ENCODE results near the gene RPP14. TPM values are rescaled to one million over a fixed set of nuclear protein-coding genes. Genes with fewer than 3 reads are reported as not detected.

The RPP14 gene
- total RNA-seq, 2 experiments from 2014 or later, result 12.8 to 20.3 TPM

GRCh38 chr3:58258392-58259055 is 47.5 kb upstream of the RPP14 start:
- Histone ChIP-seq H4K20me1 (ENCODE audit: insufficient read depth, low read length) (no peaks in the 10 kb centered on the region), H3K4me3 (ENCODE audit: low read depth, low read length, poor library complexity, severe bottlenecking) (no peak overlapping the region), H3K4me1 (ENCODE audit: insufficient read depth, low read length, poor library complexity, severe bottlenecking) (no peaks in the 10 kb centered on the region), H3K9me3 (ENCODE audit: low read length) (no peaks in the 10 kb centered on the region), H3K27ac (ENCODE audit: low read depth, low read length, poor library complexity, severe bottlenecking) (no peak overlapping the region), H3K9me2 (ENCODE audit: insufficient read depth, low read length) (no peaks in the 10 kb centered on the region), H3K79me2 (ENCODE audit: insufficient read depth, low read depth, low read length) (no peaks in the 10 kb centered on the region), H2AFZ (ENCODE audit: low read length) (no peak overlapping the region), H3K4me2 (ENCODE audit: low read length) (no peak overlapping the region), H3K36me3 (ENCODE audit: insufficient read depth, low read length) (peaks cover 4% of the 10 kb centered on the region; the same call in 1 of the 2 replicates)
- DNase-seq (ENCODE audit: low spot score), result no peak
- no TSS peak for BruUV-seq (replicated peaks)
- POLR2A ChIA-PET, result interaction anchor here (0.5 kb wide), 1 partner anchor 62 kb away, joined by 3 read pairs; no protein-coding TSS in a partner anchor
- TF ChIP-seq CTCF (conservative IDR thresholded peaks at IDR 0.05; ENCODE audit: low read length), result no peak
- TF ChIP-seq EZH2phosphoT487 (IDR thresholded peaks at IDR 0.05; ENCODE audit: borderline replicate concordance, low read depth, low read length), result no peak
- CTCF ChIA-PET (ENCODE audit: unreplicated experiment), result no interaction called here
- intact Hi-C loops (cut with micrococcal nuclease; ENCODE audit: unreplicated experiment), result no loop called here

- H3K9me2 ChIP-seq (ENCODE audit: insufficient read depth, low read length), result no peaks in the 10 kb centered on the region
- H3K36me3 ChIP-seq (ENCODE audit: insufficient read depth, low read length), result peaks cover 4% of the 10 kb centered on the region; the same call in 1 of the 2 replicates
- BruUV-seq (replicated peaks), result no TSS peak
- intact Hi-C loops (cut with micrococcal nuclease; ENCODE audit: unreplicated experiment), result no loop called here
- H3K9me3 ChIP-seq (ENCODE audit: low read length), result no peaks in the 10 kb centered on the region
- TF ChIP-seq EZH2phosphoT487 (IDR thresholded peaks at IDR 0.05; ENCODE audit: borderline replicate concordance, low read depth, low read length), result no peak
- no peak overlapping the region for H3K4me3 ChIP-seq (ENCODE audit: low read depth, low read length, poor library complexity, severe bottlenecking)
- H4K20me1 ChIP-seq (ENCODE audit: insufficient read depth, low read length), result no peaks in the 10 kb centered on the region
- CTCF ChIA-PET (ENCODE audit: unreplicated experiment), result no interaction called here
- no peak overlapping the region for H3K27ac ChIP-seq (ENCODE audit: low read depth, low read length, poor library complexity, severe bottlenecking)
- no peak for DNase-seq (ENCODE audit: low spot score)
- H2AFZ ChIP-seq (ENCODE audit: low read length), result no peak overlapping the region
- no peaks in the 10 kb centered on the region for H3K4me1 ChIP-seq (ENCODE audit: insufficient read depth, low read length, poor library complexity, severe bottlenecking)
- H3K79me2 ChIP-seq (ENCODE audit: insufficient read depth, low read depth, low read length), result no peaks in the 10 kb centered on the region
- H3K4me2 ChIP-seq (ENCODE audit: low read length), result no peak overlapping the region
- POLR2A ChIA-PET, result interaction anchor here (0.5 to 0.6 kb wide), 2 partner anchors 258 to 1598 kb away, joined by 3 to 6 read pairs; no protein-coding TSS in a partner anchor
These were observed 45.7 kb upstream of the RPP14 start for GRCh38 chr3:58260261-58260731.

- CTCF ChIA-PET (ENCODE audit: unreplicated experiment), result no interaction called here
- no peak overlapping the region for H3K27ac ChIP-seq (ENCODE audit: low read depth, low read length, poor library complexity, severe bottlenecking)
- BruUV-seq (replicated peaks), result no TSS peak
- peaks cover 3% of the 10 kb centered on the region for H3K4me1 ChIP-seq (ENCODE audit: insufficient read depth, low read length, poor library complexity, severe bottlenecking)
- H4K20me1 ChIP-seq (ENCODE audit: insufficient read depth, low read length), result no peaks in the 10 kb centered on the region
- no peak for TF ChIP-seq CTCF (conservative IDR thresholded peaks at IDR 0.05; ENCODE audit: low read length)
- H2AFZ ChIP-seq (ENCODE audit: low read length), result no peak overlapping the region
- POLR2A ChIA-PET, result interaction anchor here (0.5 to 0.6 kb wide), 3 partner anchors 257 to 1599 kb away, joined by 3 to 6 read pairs (median 5); no protein-coding TSS in a partner anchor
- no peak for DNase-seq (ENCODE audit: low spot score)
- H3K36me3 ChIP-seq (ENCODE audit: insufficient read depth, low read length), result peaks cover 4% of the 10 kb centered on the region; the same call in 1 of the 2 replicates
- intact Hi-C loops (cut with micrococcal nuclease; ENCODE audit: unreplicated experiment), result no loop called here
- no peaks in the 10 kb centered on the region for H3K79me2 ChIP-seq (ENCODE audit: insufficient read depth, low read depth, low read length)
- H3K9me3 ChIP-seq (ENCODE audit: low read length), result no peaks in the 10 kb centered on the region
- no peaks in the 10 kb centered on the region for H3K9me2 ChIP-seq (ENCODE audit: insufficient read depth, low read length)
- no peak overlapping the region for H3K4me3 ChIP-seq (ENCODE audit: low read depth, low read length, poor library complexity, severe bottlenecking)
- H3K4me2 ChIP-seq (ENCODE audit: low read length), result no peak overlapping the region
These were observed 45.3 kb upstream of the RPP14 start for GRCh38 chr3:58260733-58261132.

Data from OCI-LY7 (cell line).